Glomerular visceral epithelial cell (primary cell): ENCODE data around the gene SSH2.
"Not testable (repeated sequence)": the region's sequence is repeated elsewhere in the genome, so short reads cannot be mapped to it uniquely, and the experiment has no call there.

Experiments
- DNase-seq: peaks from one replicate; pipeline ENCODE4 v3.0.0-alpha.2; 2016; ENCODE audit errors: extremely low spot score

SSH2 gene

DNA sequence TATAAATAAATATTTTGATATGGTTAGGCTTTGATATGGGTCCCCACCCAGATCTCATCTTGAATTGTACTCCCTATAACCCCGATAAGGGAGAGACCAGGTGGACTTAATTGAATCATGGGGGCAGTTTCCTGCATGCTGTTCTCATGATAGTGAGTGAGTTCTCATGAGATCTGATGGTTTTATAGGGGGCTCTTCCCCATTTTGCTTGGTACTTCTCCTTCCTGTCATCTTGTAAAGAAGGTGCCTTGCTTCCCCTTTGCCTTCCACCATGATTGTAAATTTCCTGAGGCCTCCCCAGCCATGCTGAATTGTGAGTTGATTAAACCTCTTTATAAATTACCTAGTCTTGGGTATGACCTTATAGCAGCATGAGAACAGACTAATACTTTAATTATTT is 55.7 kb downstream of the SSH2 start:
- not testable (repeated sequence) for DNase-seq

DNA sequence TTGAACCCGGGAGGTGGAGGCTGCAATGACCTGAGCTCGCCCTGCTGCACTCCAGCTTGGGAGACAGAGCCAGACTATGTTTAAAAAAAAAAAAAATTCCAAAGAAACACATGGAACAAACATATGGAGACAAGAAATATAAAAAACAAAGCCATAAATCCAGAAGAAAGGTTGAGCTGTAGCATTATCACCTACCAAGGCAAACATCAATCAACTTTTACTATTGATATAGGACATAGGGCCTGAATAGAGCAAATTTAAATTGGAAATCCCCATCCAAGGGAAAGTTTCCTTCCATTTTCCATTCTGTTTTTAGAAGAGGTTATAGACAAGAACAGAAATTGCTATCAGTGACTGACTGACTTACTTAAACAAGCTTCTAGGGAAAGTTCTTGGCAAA is 56.6 kb downstream of the SSH2 start:
- DNase-seq = no peak

DNA sequence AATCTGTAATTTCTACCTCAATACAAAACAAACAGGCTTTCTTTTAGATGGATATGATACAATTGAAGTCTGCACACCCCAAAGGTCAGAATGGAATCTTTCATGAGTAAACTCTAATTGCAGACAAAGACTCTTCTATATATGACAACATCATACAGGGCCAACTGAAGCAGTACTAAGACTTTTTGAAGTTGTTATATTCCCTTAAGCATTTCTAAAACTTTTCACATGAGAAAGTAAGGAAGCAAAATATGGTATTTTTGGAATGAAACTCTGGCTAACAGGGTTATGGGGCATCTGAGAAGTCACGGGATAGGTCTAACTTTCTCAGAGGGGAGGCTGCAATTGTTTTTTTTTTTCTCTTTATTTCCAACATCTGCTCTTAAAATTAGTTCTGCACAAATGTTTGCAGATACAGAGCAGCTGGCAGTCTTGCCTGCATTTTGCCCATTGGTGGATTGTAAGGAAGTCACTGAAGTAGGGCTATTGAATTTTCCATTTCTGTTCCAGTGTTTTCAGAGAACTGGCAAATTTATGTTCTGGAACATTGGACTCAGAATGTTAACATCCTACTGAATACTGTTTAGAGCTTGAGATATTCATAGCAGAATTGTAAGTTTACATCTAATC is 59.1 kb downstream of the SSH2 start:
- no peak for DNase-seq

DNA sequence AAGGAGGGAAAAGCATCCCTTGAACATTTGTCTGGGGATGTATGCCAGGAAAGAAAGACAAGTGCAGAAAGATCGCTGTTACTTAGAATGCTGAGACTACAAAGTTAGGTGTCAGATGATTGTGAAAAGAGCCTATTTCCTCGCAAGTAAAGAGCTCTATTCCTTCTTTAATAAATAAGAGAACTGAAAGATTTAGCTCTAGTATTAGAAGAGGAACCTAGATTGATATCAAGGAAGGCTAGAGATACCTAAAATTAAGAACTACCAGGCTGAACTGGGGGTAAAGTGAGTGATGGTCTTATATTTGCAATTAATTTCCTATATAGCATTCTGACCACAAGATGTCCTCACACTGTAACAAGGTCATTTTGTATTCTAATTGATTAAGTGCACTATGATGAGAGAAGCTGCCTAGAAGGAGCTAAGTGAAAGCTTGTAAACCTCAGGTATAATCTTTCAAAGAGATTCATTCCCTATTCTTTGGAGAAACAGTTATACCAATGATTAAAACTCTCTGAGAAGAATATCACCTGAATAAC is 62.3 kb downstream of the SSH2 start:
- no peak for DNase-seq

DNA sequence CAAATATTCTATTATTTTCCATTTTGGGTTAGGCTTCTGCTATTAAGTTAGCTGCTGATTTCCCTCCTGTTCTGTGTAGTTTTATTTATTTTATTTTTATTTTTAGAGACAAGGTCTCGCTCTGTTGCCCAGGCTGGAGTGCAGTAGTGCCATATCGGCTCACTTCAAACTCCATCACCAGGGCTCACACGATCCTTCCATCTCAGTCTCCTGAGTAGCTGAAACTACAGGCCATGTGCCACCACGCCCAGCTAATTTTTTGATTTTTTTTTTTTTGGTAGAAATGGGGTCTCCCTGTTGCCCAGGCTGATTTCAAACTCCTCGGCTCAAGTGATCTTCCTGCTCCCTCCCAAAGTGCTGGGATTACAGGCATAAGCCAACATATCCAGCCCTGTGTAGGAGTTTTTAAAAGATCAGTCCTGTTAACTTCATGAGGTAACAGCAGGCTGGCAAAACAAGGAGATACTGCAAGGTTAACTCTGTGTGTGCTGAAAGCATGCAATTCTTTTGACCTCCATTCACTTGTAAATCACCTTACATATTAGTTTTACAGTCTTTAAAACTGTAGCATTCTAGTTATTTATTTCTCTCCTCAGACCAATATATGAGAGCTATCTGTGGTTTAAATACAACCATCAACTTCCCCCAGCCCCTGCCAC is 63.2 kb downstream of the SSH2 start:
- no peak for DNase-seq

DNA sequence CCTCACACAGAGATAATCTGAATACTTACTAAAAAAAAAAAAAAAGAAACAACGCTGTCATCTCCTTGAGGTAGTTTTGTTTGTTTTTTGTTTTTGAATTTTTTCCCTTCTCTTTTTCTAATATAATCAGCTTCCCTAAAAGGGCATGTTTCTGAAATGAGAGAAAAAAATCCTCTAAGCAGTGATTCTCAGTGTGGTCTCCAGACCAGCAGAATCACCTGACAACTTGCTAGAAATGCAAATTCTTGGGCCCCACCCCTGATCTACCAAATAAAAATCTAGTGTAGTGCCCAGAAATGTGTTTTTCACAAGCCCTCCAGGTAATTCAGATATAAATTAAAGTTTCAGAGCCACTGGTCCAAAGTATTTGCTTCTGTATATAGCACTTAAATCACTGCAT is 65.4 kb downstream of the SSH2 start:
- DNase-seq = no peak

DNA sequence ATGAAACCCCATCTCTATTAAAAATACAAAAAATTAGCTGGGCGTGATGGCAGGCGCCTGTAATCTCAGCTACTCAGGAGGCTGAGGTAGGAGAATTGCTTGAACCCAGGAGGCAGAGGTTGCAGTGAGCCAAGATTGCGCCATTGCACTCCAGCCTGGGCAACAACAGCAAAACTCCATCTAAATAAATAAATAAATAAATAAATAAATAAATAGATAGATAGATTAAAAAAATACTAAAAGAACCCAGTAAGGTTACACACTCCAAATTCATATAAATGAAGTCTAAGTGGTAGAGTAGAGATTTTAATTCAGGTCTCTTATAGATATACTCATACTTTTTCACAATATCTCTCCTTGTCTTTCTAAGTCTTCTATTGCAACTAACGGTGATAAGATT is 65.9 kb downstream of the SSH2 start:
- not testable (repeated sequence) for DNase-seq

DNA sequence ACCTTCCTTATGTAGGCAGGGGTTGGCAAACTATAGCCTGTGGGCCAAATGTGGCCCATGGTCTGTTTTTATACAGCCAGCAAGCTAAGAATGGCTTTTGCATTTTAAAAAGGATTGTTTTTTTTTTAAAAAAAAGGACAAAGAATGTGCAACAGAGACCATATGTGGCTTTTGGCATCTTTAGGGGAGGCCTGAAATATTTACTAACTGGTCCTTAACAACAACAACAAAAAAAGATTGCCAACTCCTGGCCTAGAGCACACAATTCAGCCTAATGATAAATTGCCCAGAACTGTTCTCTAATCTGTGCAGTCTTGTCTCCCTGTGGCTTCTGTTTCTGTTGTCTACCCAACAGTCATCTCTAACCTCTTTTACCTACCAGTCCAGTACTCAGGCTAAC is 67.1 kb downstream of the SSH2 start:
- no peak for DNase-seq

DNA sequence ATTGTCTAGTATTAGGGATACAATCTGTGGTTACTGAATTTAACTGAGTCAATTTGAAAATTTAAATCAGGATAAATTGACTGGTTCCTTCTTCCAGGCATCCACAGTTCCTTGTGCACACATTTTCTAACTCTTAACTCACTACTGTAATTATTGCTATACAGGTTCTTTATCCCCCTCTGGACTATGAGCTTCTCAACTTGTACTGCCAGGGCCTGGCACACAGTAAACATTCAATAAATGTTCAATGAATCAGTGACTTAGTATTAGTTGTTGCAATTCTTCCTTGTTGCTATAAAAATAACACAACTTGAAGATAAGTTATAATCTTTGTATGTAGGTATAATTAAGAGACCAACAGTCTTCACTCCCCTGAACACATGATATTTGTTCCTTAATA is 67.9 kb downstream of the SSH2 start:
- DNase-seq = no peak

DNA sequence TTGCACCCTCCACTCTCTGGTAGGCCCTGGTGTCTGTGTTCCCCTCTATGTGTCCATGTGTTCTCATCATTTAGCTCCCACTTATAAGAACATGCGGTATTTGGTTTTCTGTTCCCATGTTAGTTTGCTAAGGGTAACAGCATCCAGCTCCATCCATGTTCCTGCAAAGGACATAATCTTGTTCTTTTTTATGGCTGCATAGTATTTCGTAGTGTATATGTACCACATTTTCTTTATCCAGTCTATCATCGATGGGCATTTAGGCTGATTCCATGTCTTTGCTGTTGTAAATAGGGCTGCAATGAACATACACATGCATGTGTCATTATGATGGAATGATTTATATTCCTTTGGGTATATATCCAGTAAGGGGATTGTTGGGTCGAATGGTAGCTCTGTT is 70.6 kb downstream of the SSH2 start:
- DNase-seq = not testable (repeated sequence)

DNA sequence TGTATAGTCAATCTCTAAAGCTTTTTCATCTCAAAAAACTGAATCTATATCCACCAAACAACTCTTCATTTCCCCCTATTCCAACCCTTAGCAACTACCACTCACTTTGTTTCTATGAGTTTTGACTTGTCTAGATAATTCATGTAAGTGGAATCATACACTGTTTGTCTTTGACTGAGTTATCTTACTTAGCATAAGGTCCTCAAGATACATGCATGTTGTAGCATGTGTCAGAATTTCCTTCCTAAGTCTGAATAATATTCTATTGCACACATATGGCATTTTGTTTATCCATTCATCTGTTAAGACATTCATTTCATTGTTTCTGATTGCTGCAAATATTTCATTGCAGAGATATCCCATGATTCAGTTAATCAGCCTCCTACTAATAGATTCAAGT is 72.2 kb downstream of the SSH2 start:
- DNase-seq = no peak

DNA sequence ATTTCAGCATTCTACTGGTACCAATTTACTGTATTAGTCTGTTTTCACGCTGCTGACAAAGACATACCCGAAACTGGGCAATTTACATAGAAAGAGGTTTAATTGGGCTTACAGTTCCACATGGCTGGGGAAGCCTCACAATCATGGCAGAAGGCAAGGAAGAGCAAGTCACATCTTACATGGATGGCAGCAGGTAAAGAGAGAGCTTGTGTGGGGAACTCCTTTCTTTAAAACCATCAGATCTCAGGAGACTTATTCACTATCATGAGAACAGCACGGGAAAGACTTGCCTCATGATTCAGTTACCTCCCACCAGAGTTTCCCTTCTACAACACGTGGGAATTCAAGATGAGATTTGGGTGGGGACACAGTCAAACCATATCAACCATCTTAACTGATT is 72.9 kb downstream of the SSH2 start:
- DNase-seq = not testable (repeated sequence)

DNA sequence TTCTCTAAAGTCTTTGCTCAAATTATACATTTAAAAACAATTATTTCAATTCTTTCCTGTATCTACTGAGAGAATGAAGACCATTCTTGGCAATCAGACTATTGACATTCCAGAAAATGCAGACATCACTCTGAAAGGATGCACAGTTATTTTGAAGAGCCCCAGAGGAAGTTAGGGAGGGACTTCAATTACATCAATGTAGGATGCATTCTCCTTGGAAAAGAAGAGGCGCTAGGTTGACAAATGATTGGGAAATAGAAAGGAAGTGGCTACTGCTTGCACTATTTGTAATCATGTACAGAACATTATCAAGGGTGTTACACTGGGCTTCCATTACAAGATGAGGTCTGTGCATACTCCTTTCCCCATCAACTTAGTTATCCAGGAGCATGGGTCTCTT is 74.3 kb downstream of the SSH2 start:
- DNase-seq = no peak

DNA sequence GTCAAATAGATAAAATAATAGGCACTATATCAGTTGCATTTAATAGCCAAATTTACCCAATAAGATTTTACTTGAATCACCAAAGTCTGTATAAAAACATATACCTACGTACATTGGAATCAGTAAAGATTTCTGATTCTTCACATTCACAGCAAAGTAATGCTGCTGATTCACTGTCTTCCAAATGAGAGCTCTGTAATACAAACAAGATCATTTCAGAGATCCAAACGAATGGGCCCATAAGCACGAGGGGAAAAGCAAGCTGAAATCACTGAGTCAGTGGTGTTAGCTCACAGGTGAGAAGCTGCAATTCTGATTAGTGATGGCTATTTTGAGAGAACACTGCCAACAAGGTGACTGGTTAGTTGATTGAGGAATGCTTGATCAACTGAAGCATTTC is 81.3 kb downstream of the SSH2 start:
- DNase-seq = no peak

DNA sequence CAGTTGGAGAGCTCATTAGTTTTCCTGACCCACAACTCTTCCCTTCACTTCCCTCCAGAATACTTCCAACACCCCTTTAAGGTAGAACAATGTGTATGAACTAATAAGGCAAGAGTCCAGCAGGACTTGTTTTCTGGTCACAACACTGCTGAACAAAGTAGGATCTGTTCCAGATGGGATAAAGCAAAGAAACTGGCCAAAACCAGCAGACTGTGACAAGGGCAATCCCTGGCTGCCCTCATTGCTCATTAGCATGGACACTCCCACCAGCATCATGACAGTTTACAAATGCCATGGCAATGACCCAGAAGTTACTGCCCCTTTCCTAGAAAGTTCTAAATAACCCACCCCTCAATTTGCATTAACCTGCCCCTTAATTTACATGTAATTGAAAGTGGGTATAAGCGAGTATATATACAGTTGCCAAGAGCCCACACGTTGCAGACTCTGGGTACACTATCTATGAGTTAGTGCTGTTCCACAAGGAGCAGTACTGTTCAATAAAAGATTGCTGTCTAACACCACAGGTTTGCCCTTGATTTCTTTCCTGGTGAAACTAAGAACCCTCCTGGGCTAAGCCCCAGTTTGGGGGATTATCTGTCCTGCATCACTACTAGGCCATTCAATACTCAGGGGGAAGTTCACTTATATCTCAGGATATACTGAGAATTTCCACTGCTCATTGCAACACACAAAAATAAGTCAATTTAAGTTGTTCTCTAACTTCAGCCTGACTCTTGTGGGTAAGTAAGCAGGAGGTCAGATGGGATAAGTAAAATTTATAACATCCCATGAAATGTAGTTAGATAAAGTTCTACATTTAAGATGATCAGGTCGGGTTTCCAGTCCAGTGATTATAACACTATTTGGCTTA is 82.3 kb downstream of the SSH2 start:
- DNase-seq = peak; percentile 47

DNA sequence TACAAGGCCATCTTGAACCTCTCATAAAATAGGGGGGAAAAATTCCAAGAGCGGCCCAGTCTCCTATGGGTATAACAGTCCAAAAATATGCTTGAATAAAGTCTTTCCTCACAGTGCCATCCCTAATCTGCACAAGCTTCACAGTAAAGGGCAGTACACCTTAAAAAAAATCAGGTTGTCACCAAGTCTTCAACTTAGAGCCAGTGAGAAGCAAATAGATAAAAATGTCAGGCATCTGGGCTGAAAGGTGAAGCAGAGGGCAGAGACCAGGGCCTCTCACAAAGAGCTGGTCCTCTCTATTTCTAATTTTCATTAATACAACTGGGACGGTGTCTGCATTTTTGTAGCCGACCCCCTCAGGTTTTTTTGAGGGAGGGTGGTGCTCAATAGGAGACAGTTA is 82.9 kb downstream of the SSH2 start:
- no peak for DNase-seq

DNA sequence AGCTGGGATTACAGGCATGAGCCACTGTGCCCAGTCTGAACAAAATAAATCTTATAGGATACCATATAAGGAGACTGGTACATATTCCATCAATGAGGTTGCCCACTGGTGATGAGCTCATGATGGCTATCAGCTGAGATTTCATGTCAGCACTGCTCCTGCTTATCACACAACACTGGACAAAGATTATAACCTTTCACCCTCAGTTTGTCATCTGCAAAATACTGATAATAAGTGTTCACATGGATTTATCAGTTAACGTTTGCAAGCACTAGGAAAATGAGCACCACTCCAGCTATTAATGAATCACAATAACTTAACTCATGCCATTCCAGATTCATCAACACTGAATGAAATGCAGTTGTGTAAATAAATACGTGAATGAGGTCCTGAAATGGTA is 83.7 kb downstream of the SSH2 start:
- no peak for DNase-seq

DNA sequence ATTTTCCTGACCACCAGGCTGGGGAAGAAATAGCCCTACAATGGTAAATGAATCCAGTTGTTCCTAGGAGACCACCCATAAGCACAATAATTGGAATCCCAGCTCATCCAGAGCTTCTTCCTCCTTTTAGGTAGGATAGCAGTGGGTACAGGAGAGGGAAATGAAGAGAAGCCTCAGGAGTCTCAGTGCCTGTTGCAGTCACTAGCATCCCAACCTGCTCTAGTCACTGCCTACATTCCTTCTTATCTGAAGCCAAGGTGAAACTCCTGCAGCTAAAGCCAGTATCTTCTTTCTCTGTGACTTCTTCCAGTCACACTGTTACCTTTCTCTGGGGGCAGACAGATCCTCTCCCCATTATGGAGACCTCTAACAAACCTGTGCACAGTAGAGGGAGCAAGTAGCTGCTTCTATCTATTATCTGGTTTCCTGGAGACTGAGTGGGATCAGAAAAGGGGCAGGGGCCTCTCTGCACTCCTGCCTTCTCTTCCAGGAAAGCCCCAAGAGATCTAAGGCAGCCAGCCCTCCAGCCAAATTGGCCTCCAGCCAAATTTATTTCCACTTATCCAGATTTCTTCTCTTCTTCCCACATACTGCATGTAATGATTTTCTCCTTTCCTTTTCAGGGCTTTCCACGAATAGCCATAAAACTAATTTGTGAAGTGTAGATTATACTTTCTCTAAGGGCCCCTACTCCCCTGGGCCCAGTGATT is 85.5 kb downstream of the SSH2 start:
- DNase-seq = peak; percentile 11

DNA sequence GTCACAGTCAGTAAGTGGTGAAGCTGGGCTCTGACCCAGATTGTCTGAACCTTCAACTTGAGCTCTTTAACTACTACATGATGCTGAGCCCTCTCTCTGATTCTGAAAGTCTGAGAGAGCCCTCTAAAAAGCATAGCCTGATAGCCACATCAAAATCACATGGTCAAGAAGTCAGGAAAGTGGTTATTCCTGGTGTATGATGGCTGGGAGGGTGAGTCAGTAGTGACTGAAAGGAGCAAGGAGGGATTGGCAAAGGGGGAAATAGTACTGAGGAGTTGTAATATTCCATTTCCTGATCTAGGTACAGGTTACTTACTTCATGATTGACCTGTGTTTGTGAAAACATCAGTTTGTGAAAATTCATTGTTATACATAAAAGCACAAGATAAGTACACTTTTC is 89.1 kb downstream of the SSH2 start:
- DNase-seq = peak; percentile 40

DNA sequence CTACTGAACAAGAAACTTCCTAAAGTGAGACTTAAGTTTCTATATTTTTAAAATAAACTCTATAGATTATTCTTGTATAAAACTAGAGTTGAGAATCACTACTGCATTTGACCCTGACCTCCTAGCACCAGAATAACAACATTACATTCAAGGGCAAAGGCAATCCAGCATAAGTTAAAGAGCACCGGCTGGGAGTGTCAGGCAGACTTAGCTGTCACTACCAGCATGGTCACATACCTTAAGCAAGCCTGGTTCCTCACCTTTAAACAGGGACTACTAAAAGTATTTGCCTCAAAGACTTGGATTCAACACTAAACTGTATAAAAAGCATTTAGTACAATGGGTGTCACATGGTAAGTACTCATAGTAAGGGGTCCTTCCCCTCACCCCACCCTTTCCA is 90.4 kb downstream of the SSH2 start:
- DNase-seq = no peak

DNA sequence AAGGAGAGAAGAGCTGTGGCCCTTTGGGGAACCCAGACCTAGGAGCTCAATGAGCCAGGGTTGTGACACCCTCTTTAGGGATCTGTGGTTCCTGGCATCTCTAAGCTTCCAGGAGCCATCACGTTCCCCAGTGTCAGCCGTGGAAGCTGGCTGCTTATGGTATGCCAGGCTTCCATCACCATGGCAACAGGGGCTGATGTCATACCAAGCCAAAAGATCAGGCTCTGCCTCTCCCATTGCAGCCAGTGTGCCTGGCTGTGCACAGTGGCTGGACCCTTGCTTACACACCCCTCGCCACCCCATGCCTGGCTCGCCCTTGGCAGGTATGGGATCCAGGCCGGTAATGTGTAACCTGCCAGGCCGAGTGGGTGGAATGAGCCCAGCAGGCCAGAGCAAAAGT is 91.1 kb downstream of the SSH2 start:
- peak; percentile 41 for DNase-seq

DNA sequence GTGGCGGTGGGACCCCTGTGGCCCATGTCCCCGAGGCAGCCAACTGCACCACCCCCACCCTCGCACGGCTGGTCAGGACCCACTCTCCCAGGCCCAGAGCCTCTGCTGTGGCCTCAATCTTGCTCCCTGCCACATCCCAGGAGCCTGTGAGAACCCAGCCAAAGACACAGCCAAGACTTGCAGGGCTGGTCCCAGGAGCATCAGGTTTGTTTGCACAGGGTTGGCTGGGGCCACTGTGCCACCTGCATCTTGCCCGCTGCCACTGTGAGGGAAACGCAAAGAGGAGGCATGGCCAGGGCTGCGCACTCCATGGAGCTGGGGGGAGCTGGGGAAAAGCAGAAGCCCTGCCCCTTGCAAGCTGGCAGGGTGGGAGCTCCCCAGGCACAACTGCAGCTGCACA is 92.5 kb downstream of the SSH2 start:
- DNase-seq = no peak
